Epithelial cell of prostate (primary cell): ENCODE results near the gene MRE11.
A peak's percentile ranks its signal among the peaks of the same experiment; 100 is the strongest.

Source experiments
- DNase-seq: peaks from one replicate; pipeline ENCODE4 v3.0.0-alpha.2; 2011; ENCODE audit warnings: low read depth, low spot score
- H3K27ac ChIP-seq: fragments of 450-650 bp; 2 replicates; pipeline ENCODE4 v1.5.1; 2017; ENCODE audit warnings: mild to moderate bottlenecking

The MRE11 gene

GRCh38 chr11:94493281-94494125, at the start of gene MRE11, which contains the start of gene ANKRD49:
TSS of gene MRE11 (minus strand) at chr11:94493844. CDS start at chr11:94492801, 1,043 bp downstream.
TSS of gene ANKRD49 (plus strand) at chr11:94493984. CDS start at chr11:94496694, 2,710 bp downstream.
- DNase-seq, result peak; percentile 94
- peak within 1 kb of the TSS; percentile 50 for H3K27ac ChIP-seq

- DNase-seq, result no peak
- peak overlapping the region; percentile 53 for H3K27ac ChIP-seq
Measured at GRCh38 chr11:94539420-94539819, 45.8 kb upstream of the MRE11 start.

- peak overlapping the region; percentile 32 for H3K27ac ChIP-seq
- no peak for DNase-seq
Measured at GRCh38 chr11:94537031-94537600, 43.5 kb upstream of the MRE11 start.

GRCh38 chr11:94536386-94536785, 42.7 kb upstream of the MRE11 start:
- DNase-seq, result no peak
- peak overlapping the region; percentile 32 for H3K27ac ChIP-seq

GRCh38 chr11:94533696-94534630, 40.3 kb upstream of the MRE11 start:
- no peak overlapping the region for H3K27ac ChIP-seq
- no peak for DNase-seq

GRCh38 chr11:94533206-94533605, 39.6 kb upstream of the MRE11 start:
- H3K27ac ChIP-seq, result no peak overlapping the region

GRCh38 chr11:94532211-94532610, 38.6 kb upstream of the MRE11 start:
- H3K27ac ChIP-seq, result no peak overlapping the region
- DNase-seq, result no peak

More at GRCh38 chr11:94533206-94533605, 39.6 kb upstream of the MRE11 start:
- no peak for DNase-seq

- no peak overlapping the region for H3K27ac ChIP-seq
- no peak for DNase-seq
Measured at GRCh38 chr11:94528551-94528950, 34.9 kb upstream of the MRE11 start.

GRCh38 chr11:94526645-94527438, 33.2 kb upstream of the MRE11 start:
- DNase-seq, result no peak
- no peak overlapping the region for H3K27ac ChIP-seq

GRCh38 chr11:94525546-94526324, 32.1 kb upstream of the MRE11 start:
- H3K27ac ChIP-seq, result no peak overlapping the region
- DNase-seq, result no peak

- no peak for DNase-seq
- no peak overlapping the region for H3K27ac ChIP-seq
Measured at GRCh38 chr11:94524341-94524740, 30.7 kb upstream of the MRE11 start.

- no peak overlapping the region for H3K27ac ChIP-seq
- DNase-seq, result no peak
Measured at GRCh38 chr11:94521684-94522083, 28.0 kb upstream of the MRE11 start.

- no peak overlapping the region for H3K27ac ChIP-seq
- no peak for DNase-seq
Measured at GRCh38 chr11:94519478-94520084, 25.9 kb upstream of the MRE11 start.

GRCh38 chr11:94518300-94518699, 24.7 kb upstream of the MRE11 start:
- DNase-seq, result no peak
- H3K27ac ChIP-seq, result no peak overlapping the region

GRCh38 chr11:94516725-94517124, 23.1 kb upstream of the MRE11 start:
- no peak for DNase-seq
- H3K27ac ChIP-seq, result no peak overlapping the region

GRCh38 chr11:94515398-94515797, 21.8 kb upstream of the MRE11 start:
- H3K27ac ChIP-seq, result no peak overlapping the region
- DNase-seq, result no peak

- no peak overlapping the region for H3K27ac ChIP-seq
- no peak for DNase-seq
Measured at GRCh38 chr11:94513091-94513490, 19.4 kb upstream of the MRE11 start.

- H3K27ac ChIP-seq, result no peak within 1 kb of the TSS
- DNase-seq, result no peak
Measured at GRCh38 chr11:94511932-94512781, 18.5 kb upstream of the MRE11 start, which contains the start of gene C11orf97. TSS of gene C11orf97 (plus strand) at chr11:94512461. CDS start at chr11:94512529, 68 bp downstream.
